Natural killer cell (primary cell): ENCODE measurements around the gene SRP9. TPM values are rescaled to one million over a fixed set of nuclear protein-coding genes. Genes with fewer than 3 reads are reported as not detected.

Experiments used
- ATAC-seq, 3 donors: fragments of 150-1000 bp in 2 of 3; fragments of 200-7000 bp in 1 of 3; cut with Tn5 transposase; 1 replicate in 1 of 3; 2 replicates in 2 of 3; pipeline ENCODE4 v1.10.0; 2021; ENCODE audit warnings: mild to moderate bottlenecking in 2 of 3, moderate library complexity in 2 of 3
- DNase-seq, 2 donors: peaks; one replicate each; pipeline versions ENCODE4 v3.0.0 to v3.0.0-alpha.2; 2013 to 2021; ENCODE audit warnings: mixed read lengths in 1 of 2
- H3K27ac ChIP-seq: one replicate; pipeline ENCODE4 v1.5.1; 2013; ENCODE audit warnings: mild to moderate bottlenecking, low read length
- H3K27me3 ChIP-seq: one replicate; pipeline ENCODE4 v1.6.1; 2013; ENCODE audit warnings: low read length; ENCODE audit not compliant: control insufficient read depth, insufficient read depth
- H3K36me3 ChIP-seq: one replicate; pipeline ENCODE4 v1.6.1; 2013; ENCODE audit warnings: low read length; ENCODE audit not compliant: control insufficient read depth, insufficient read depth
- H3K4me1 ChIP-seq: one replicate; pipeline ENCODE4 v1.6.1; 2013; ENCODE audit warnings: low read length; ENCODE audit not compliant: control insufficient read depth, insufficient read depth
- H3K4me3 ChIP-seq: one replicate; pipeline ENCODE4 v1.5.1; 2013; ENCODE audit warnings: low read length
- H3K9me3 ChIP-seq: one replicate; pipeline ENCODE4 v1.6.1; 2013; ENCODE audit warnings: low read length; ENCODE audit not compliant: control insufficient read depth, insufficient read depth
- H3K27ac Mint-ChIP-seq, 2 donors: one replicate each; pipeline ENCODE4 v1.8.0; 2022; ENCODE audit warnings: mild to moderate bottlenecking in 2 of 2, mixed read lengths in 2 of 2, moderate library complexity in 1 of 2
- H3K27me3 Mint-ChIP-seq, 2 donors: one replicate each; pipeline ENCODE4 v1.8.0; 2022; ENCODE audit warnings: low read depth in 2 of 2, mixed read lengths in 2 of 2
- H3K36me3 Mint-ChIP-seq: one replicate; pipeline ENCODE4 v1.8.0; 2022; ENCODE audit warnings: mixed read lengths
- H3K4me1 Mint-ChIP-seq, 2 donors: one replicate each; pipeline ENCODE4 v1.8.0; 2022; ENCODE audit warnings: mixed read lengths in 2 of 2
- H3K4me3 Mint-ChIP-seq: one replicate; pipeline ENCODE4 v1.8.0; 2022; ENCODE audit warnings: mild to moderate bottlenecking, moderate library complexity, mixed read lengths
- H3K9me3 Mint-ChIP-seq, 2 donors: one replicate each; pipeline ENCODE4 v1.8.0; 2022; ENCODE audit warnings: mixed read lengths in 2 of 2
- CTCF ChIP-seq: fragments of 200-600 bp; IDR thresholded peaks from one replicate; pipeline ENCODE4 v1.8.0; 2022; ENCODE audit warnings: antibody characterized with exemption
- WGBS: methylation state at CpG from one replicate; pipeline ENCODE4 v1.1.7; 2013; ENCODE audit warnings: missing lambda C conversion rate; ENCODE audit not compliant: insufficient coverage; 5-methylcytosine and 5-hydroxymethylcytosine counted together
- intact Hi-C: fragments of 100-400 bp; cut with micrococcal nuclease; formaldehyde crosslinking; loops from one replicate; pipeline ENCODE4 v1.14.2; 2022
- total RNA-seq, 4 donors: library from RNA; stranded (reverse); fragments of 120-200 nt in 1 of 4; gene quantifications; one replicate each; pipeline versions ENCODE4 v1.2.3 to v1.2.4, GENCODE V29; 2013 to 2022

Gene SRP9
- total RNA-seq, 3 donors from 2014 or later (not counting 1 experiment from before 2014, with no cell fraction given): 83.1 to 116 (median 93.0) TPM

- Mint-ChIP-seq H3K27ac (no peak overlapping the region), H3K4me3 (no peak overlapping the region), H3K9me3 (no peaks in the 10 kb centered on the region), H3K36me3 (no peaks in the 10 kb centered on the region), H3K4me1 (peaks cover 2 to 5% of the 10 kb centered on the region in 2 donors), H3K27me3 (no peaks in the 10 kb centered on the region)
- H3K4me3 ChIP-seq: no peak overlapping the region
- peaks cover 5% of the 10 kb centered on the region for H3K4me1 ChIP-seq
- DNase-seq (no peak), ATAC-seq (no peak)
- H3K27ac ChIP-seq: no peak overlapping the region
- intact Hi-C loops: no loop called here
- no peak for TF ChIP-seq CTCF
- H3K9me3 ChIP-seq: no peaks in the 10 kb centered on the region
- no peaks in the 10 kb centered on the region for H3K36me3 ChIP-seq
- no peaks in the 10 kb centered on the region for H3K27me3 ChIP-seq
These were observed 32.4 kb upstream of the SRP9 start for GRCh38 chr1:225745273-225745672.

GRCh38 chr1:225746361-225747179, 31.1 kb upstream of the SRP9 start:
- 92% methylated on average over 18 of the region's 18 CpGs for WGBS
- Mint-ChIP-seq H3K27ac (no peak overlapping the region), H3K4me1 (peaks cover 5% of the 10 kb centered on the region in 2 donors), H3K4me3 (no peak overlapping the region), H3K9me3 (no peaks in the 10 kb centered on the region), H3K36me3 (no peaks in the 10 kb centered on the region), H3K27me3 (peaks cover 0 to 3% of the 10 kb centered on the region in 2 donors)
- Histone ChIP-seq H3K36me3 (no peaks in the 10 kb centered on the region), H3K4me1 (peaks cover 14% of the 10 kb centered on the region), H3K27me3 (no peaks in the 10 kb centered on the region), H3K9me3 (no peaks in the 10 kb centered on the region), H3K4me3 (no peak overlapping the region), H3K27ac (no peak overlapping the region)
- no peak for DNase-seq
- ATAC-seq: no peak
- intact Hi-C loops: no loop called here
- TF ChIP-seq CTCF: no peak

GRCh38 chr1:225747566-225747965, 30.1 kb upstream of the SRP9 start:
- WGBS: 95% methylated on average over 7 of the region's 7 CpGs
- intact Hi-C loops: no loop called here
- H3K36me3 ChIP-seq: no peaks in the 10 kb centered on the region

More at GRCh38 chr1:225747566-225747965, 30.1 kb upstream of the SRP9 start:
- Histone ChIP-seq H3K9me3 (no peaks in the 10 kb centered on the region), H3K27ac (no peak overlapping the region), H3K4me3 (no peak overlapping the region), H3K4me1 (peaks cover 14% of the 10 kb centered on the region), H3K27me3 (no peaks in the 10 kb centered on the region)
- no peak overlapping the region for H3K4me3 Mint-ChIP-seq
- no peak overlapping the region for H3K27ac Mint-ChIP-seq
- no peaks in the 10 kb centered on the region for H3K9me3 Mint-ChIP-seq
- peaks cover 5% of the 10 kb centered on the region in 2 donors for H3K4me1 Mint-ChIP-seq
- DNase-seq (no peak), ATAC-seq (no peak)
- no peaks in the 10 kb centered on the region for H3K36me3 Mint-ChIP-seq
- no peak for TF ChIP-seq CTCF
- peaks cover 0 to 3% of the 10 kb centered on the region in 2 donors for H3K27me3 Mint-ChIP-seq
